T-helper 1 cell (primary cell): Measurements from ENCODE around the gene TEF.
"Not testable (repeated sequence)": the region's sequence is repeated elsewhere in the genome, so short reads cannot be mapped to it uniquely, and the experiment has no call there.

Experiments
- DNase-seq, 5 donors: peaks; one replicate each; pipeline ENCODE4 v3.0.0-alpha.2; 2012 to 2020

TEF gene

GRCh38 chr22:41384128-41384527, 2.4 kb downstream of the TEF start:
- DNase-seq, result no peak

GRCh38 chr22:41387341-41387740, 5.6 kb downstream of the TEF start:
- no peak for DNase-seq

- DNase-seq, result no peak
These were observed 12.2 kb downstream of the TEF start for GRCh38 chr22:41394012-41394356.

GRCh38 chr22:41395531-41396240, 13.9 kb downstream of the TEF start:
- no peak for DNase-seq

GRCh38 chr22:41397143-41397811, 15.5 kb downstream of the TEF start:
- DNase-seq, result no peak

GRCh38 chr22:41398921-41399320, 17.2 kb downstream of the TEF start:
- no peak for DNase-seq

GRCh38 chr22:41401781-41402648, 20.3 kb downstream of the TEF start:
- DNase-seq, result no peak

- DNase-seq, result not testable (repeated sequence)
These were observed 21.1 kb downstream of the TEF start for GRCh38 chr22:41402851-41403250.

GRCh38 chr22:41403532-41404318, 22.0 kb downstream of the TEF start:
- DNase-seq, result peak; percentile 57 to 88 (median 76)

- DNase-seq, result no peak
These were observed 23.8 kb downstream of the TEF start for GRCh38 chr22:41405588-41405987.

- DNase-seq, result no peak
These were observed 24.7 kb downstream of the TEF start for GRCh38 chr22:41406410-41406809.

- no peak for DNase-seq
These were observed 25.7 kb downstream of the TEF start for GRCh38 chr22:41407433-41407832.

- no peak for DNase-seq
These were observed 26.9 kb downstream of the TEF start for GRCh38 chr22:41408665-41409064.

- no peak for DNase-seq
These were observed 28.6 kb downstream of the TEF start for GRCh38 chr22:41410311-41410751.

- no peak for DNase-seq
These were observed 29.5 kb downstream of the TEF start for GRCh38 chr22:41411021-41411851.

GRCh38 chr22:41415554-41415953, 33.8 kb downstream of the TEF start:
- DNase-seq, result no peak

- DNase-seq, result no peak
These were observed 36.1 kb downstream of the TEF start for GRCh38 chr22:41417622-41418390.

GRCh38 chr22:41418717-41419116, 37.0 kb downstream of the TEF start:
- DNase-seq, result no peak

- DNase-seq, result peak in 1 of 5 donors; percentile 64
These were observed 44.1 kb downstream of the TEF start for GRCh38 chr22:41425660-41426365.

- no peak for DNase-seq
These were observed 47.6 kb downstream of the TEF start for GRCh38 chr22:41429232-41429950.
